LNCaP clone FGC (cell line): ENCODE data around the gene RUFY4.
"Not testable (repeated sequence)": the region's sequence is repeated elsewhere in the genome, so short reads cannot be mapped to it uniquely, and the experiment has no call there.

Experiments
- DNase-seq: peaks from one replicate; pipeline ENCODE4 v3.0.0-alpha.2; 2011; ENCODE audit warnings: low read depth
- H3K4me3 ChIP-seq: 2 replicates; pipeline ENCODE4 v1.5.1; 2011; ENCODE audit warnings: mild to moderate bottlenecking, low read depth, low read length, control low read depth
- CTCF ChIP-seq: IDR thresholded peaks from 2 replicates; pipeline ENCODE4 v1.5.1; 2012; ENCODE audit warnings: mild to moderate bottlenecking; ENCODE audit not compliant: control insufficient read depth, insufficient read depth; ENCODE audit errors: extremely low read depth

The RUFY4 gene

GRCh38 chr2:218031771-218032257 lies 37.2 kb upstream of the RUFY4 start:
- DNase-seq: no peak
- H3K4me3 ChIP-seq: no peak overlapping the region
- TF ChIP-seq CTCF: no peak

- DNase-seq: no peak
- TF ChIP-seq CTCF: no peak
Observed at GRCh38 chr2:218032336-218033171, 36.5 kb upstream of the RUFY4 start.

DNA sequence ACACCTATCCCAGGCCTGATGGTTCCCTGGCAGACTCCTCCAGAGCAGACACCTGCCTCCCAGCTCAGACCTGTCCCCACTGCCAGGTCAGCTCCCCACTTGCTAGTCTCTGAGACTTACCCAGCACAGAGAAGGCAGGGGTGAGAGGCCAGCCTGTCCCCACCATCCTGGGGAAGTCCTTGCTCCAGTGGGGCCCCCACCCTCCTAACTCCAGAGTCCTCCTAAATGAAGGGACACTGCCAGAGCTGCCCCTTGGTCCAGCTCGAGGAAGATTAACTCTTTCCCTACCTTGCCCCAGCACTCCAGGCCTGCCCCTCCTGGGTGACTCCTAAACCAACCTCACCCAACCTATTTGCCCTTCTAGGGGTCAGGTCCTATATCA lies 35.9 kb upstream of the RUFY4 start:
- no peak for TF ChIP-seq CTCF

More at GRCh38 chr2:218032336-218033171, 36.5 kb upstream of the RUFY4 start:
- no peak overlapping the region for H3K4me3 ChIP-seq

DNA sequence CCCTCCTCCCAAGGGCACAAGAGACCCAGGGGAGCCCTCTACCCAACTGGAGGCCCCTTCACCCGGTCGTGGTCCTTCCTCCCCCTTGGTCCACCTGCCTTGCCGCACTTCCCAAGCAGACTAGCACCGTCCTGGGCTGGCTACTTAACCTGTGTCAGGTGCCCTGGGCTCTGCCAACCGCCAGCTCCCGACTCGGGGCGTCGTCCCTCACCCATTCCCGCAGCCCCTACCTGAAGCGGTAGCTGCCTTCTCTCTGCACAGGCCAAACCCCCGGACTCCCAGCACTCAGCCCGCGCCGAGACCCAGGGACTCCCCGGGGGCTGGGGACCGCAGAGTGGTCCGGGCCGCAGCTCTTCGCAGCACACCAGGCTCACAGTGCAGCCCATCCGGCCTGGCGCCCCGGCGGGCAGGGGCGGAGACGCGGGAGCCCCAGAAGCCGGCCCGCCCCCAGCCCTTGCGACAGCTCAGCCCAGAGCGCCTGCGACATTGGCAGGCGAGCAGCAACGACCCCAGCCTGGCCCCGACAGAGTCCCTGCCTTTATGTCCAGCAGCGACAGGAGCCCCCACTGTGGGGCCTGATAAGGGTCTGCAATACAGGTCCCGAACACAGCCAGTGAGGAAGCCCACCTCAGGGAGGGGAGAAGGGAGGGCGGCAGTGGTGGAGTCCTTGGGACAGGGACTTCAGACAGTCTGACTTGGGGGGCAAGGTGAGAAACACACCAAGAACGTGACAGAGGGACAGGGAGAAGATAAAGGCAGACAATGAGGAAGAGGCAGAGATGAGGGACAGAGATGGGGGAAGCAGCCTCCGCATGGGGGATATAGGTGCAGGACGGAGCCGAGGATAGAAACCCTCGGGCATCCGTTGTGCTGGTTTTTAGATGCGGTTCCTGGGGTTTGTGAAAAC lies 35.2 kb upstream of the RUFY4 start:
- TF ChIP-seq CTCF: no peak
- DNase-seq: no peak
- no peak overlapping the region for H3K4me3 ChIP-seq

More for the DNA sequence above, 35.9 kb upstream of the RUFY4 start:
- no peak for DNase-seq
- no peak overlapping the region for H3K4me3 ChIP-seq

DNA sequence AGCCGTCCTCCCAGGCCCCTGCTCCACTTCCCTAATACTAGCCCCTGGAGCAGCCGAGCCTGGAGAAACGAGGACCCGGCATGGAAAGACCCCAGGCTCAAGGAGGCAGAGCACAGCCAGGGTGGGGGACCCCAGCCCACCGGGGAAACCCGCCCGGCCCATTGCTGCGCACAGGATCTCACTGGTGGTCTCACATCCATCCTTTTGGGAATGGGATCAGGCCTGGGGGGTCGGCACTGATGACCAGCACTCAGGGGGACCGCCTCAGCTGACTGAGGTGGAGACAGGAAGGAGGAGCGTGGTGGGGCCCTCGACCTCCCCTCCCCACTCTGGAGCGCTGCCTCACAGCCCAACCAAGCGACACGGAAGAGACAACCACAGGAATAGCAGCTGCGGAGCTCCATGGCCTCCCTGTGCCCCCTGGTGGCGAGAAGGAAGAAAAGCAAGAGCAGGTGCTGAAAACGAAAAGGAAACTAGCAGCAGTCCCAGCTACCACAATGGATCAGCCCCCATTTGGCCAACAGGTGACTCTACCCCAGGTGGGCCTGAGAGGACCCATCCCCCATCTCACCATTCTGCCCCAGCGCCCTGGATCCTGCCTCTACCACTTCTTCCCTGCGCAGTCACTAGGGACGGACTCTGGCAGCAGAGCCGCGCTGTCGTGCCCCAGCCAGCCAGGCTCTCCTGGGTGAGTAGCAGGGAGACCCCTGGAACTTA lies 34.4 kb upstream of the RUFY4 start:
- not testable (repeated sequence) for H3K4me3 ChIP-seq
- TF ChIP-seq CTCF: peak; percentile 67
- DNase-seq: peak; percentile 3

- TF ChIP-seq CTCF: no peak
- no peak overlapping the region for H3K4me3 ChIP-seq
- DNase-seq: no peak
Observed at GRCh38 chr2:218035463-218036100, 33.5 kb upstream of the RUFY4 start.
